ENCODE data around the gene PIGM.

Gene PIGM

DNA sequence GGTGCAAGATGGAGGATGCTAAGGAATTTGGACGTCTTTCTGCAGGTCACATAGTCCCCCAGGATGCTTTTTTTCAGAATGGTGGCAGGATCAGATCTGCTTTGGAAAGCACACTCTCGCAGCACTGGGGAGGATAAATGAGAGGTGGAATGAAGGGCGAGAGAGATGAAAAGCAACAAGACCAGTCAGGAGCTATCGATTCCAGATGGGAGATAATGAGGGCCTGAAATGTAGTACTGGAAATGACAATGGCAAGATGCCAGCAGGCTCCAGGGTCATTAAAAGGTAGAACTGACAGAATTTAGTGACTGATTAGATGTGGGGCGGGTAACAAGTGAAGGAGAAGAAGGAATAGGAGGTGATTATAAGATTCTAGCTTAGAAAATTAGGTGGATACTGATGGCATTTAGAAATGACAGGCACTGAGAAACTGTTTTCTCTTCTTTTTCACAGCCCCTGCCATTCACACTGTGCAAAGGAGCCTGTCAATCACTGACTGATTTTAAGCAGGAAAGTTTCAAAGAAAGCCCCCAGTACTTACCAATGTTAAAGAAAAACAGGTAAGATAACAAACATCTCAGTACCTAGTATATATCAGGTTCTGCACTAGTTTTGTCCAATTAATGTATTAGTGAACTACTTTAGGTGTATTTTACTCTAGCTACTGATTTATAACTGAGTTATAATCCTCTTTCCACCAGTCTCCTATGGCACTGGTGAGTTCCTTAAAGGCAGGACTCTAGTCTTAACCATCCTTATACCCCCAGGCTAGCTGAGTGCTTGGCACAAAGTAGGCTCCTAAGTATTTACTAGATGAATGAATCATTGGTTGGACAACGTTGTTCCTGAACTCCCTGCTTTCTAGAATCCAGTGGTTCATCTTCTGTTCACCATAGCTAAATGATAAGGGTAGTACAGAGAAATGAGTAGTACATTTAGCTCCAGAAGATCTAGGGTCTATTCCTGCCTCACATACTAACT is 9.2 kb downstream of the PIGM start:
- DNase-seq (ENCODE audit: low read depth) = no peak

- DNase-seq (ENCODE audit: low read depth) = no peak
Observed at GRCh38 chr1:160021376-160022074, 10.3 kb downstream of the PIGM start.

DNA sequence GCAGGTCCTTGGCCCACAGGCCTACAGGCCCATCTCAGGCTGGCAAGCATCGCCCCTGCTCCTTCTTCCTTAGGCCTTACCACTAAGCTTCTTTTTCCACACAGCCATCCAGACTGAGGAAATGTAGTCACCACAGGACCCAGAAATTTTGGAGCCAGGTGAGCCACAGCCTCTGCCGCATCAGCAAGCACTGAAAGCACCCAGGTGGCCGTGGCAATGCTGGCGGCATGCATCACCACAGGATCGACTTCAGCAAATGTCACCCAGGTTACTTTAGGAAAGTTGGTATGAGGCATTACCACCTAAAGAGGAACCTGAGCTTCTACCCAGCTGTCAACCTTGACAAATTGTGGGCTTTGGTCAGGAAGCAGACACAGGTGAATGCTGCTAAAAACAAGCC is 11.6 kb downstream of the PIGM start:
- no peak for DNase-seq (ENCODE audit: low read depth)

- DNase-seq (ENCODE audit: low read depth) = no peak
Observed at GRCh38 chr1:160018900-160019299, 12.9 kb downstream of the PIGM start.

- no peak for DNase-seq (ENCODE audit: low read depth)
Observed at GRCh38 chr1:160018347-160018746, 13.4 kb downstream of the PIGM start.

DNA sequence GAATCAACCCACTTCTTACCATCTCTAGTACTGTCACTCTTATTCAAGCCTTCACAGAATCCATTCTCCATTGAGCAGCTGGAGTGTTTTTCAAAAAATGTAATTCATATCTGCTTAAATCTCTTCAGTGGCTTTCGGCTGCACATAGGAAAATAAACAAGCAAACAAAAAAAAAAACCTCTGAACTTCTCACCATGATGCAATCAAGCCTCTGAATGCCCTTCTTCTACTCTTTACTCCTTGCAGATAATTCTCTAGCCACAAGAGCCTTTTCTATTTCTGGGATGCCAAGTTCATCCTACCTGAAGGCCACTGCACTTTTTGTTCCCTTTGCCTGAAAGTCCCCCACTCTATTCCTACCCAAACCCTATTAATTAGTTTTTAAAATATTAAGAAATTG is 14.2 kb downstream of the PIGM start:
- DNase-seq (ENCODE audit: low read depth) = no peak

DNA sequence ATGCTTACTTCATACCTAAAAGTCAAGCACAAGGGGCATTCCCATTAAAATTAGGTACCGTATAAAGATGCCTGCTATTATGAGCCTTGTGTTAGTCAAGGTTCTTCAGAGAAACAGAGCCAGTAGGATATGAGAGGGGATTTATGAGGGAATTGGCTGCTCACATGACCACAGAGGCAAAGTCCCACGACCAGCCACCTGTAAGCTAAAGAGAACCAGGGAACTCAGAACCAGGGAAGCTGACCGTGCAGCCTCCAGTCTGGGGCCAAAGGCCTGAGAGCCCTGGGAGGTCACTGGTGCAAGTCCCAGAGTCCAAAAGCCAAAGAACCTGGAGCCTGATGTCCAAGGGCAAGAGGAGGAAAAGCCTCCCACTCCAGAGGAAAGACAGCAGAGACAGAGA is 20.0 kb downstream of the PIGM start:
- no peak for DNase-seq (ENCODE audit: low read depth)

- no peak for DNase-seq (ENCODE audit: low read depth)
Observed at GRCh38 chr1:160009801-160010200, 22.0 kb downstream of the PIGM start.

- DNase-seq (ENCODE audit: low read depth) = no peak
Observed at GRCh38 chr1:160009081-160009480, 22.7 kb downstream of the PIGM start.

DNA sequence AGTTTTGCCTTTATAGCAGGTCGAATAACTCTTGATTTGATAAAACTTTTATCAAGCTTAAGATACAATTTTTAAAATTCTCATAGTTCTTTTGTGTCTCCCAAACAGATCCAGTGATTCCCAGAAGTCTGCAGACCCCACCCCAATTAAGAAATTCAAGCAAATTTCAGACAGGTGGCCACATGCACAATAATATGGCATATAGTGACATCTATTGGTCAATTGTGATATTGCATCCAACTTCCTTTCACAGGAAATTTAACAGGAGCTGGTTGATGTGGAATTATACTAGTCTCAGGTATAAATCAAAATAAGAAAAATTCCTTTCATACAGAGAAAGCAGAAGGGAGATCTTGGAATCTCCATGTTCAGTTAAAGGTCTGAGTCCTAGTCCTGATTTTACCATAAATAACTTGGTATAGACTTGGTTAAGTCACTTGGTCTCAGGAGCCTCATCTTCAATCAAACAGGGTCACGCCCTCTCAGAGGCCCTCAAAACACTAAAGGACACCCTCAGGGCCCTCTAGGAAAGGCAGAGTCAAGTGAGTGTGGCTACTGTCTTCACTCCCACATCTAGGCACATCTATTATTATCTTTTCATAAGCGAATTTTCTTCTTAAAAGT is 24.1 kb downstream of the PIGM start:
- DNase-seq (ENCODE audit: low read depth) = no peak

DNA sequence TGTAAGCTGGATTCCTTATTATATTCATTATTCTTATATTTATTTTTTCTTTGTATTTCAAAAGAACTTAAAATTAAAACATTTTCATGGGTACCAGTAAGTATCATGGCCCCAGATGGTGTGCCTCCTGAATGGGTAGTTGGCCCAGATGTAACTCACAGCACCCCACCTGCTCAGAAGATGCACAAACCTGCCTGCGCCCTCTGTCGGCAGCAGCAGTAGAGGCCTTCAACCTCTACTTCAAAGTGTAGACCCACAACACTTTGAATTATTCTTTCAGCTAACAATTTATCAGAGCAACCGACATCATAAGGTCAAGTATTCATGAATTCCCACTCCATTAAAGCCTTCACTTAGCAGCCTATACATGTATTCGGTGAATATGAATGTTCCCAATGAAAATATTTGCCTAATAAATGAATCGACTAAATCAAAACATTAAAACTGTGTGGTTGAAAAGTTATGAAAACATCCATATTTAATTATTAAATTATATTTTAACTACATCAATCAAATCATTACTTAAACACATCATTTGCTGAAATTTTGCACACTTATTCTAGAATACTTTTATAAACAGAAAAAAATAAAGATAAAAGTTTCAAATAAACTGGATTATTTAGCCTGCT is 25.4 kb downstream of the PIGM start:
- peak; percentile 35 for DNase-seq (ENCODE audit: low read depth)

DNA sequence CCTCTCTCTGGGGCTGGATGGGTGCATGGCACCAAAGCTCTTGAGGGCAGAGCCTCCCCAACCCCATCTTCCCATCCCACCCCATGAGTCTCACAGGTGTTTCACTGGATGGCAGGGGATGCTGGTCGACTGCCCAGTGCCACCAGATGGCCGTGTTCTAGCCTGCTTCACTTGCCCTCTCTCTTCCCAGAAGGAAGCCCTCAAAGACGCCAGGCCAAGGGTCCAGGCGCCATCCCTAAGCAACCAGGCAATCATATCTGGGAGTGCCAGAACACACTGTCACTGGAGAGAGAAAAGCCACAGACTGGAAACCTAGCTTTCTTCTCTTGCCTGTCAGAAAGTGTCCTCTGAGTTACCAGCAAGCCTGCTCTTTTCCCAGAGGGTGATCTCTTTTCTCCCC is 26.7 kb downstream of the PIGM start:
- no peak for DNase-seq (ENCODE audit: low read depth)

DNA sequence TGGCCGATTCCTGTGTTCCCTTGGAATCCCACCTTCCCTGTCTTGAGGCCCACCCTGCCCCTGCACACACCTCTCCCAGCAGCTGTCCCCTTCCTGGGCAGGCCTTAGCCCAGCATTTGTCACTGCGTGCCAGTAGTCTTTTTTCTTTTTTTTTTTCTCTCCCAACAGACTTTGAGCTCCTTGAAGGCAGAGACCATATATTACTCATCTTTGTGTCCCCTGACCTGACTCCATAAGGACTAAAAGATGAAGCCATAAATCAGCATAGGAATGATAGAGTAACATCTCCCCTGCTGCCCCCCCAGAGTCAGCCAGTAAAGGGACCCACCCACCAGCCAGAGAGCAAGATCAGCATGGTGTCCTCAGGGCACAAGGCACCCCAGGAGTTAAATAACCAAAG is 27.4 kb downstream of the PIGM start:
- DNase-seq (ENCODE audit: low read depth) = no peak

- DNase-seq (ENCODE audit: low read depth) = no peak
Observed at GRCh38 chr1:160004001-160004400, 27.8 kb downstream of the PIGM start.

GRCh38 chr1:160001440-160001839 is 30.4 kb downstream of the PIGM start:
- DNase-seq (ENCODE audit: low read depth) = no peak

DNA sequence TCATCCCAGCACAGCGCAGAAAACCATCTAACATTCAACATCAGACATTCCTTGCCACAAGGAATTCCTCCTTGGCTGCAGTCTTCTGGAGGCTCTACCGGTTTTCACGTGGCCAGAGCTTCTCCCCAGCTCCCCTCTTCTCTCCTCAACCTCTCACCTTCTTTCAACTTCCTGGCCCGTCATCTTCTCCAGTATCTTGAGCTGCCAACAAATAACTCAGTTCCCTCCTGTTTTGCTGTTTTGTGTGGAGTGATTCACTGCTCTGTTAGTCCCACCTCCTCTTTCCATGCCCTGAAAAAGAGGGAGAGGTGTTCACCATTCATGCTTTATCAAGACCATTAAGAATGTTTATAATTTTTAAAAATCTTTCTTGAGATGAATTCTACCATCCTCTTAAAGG is 32.6 kb downstream of the PIGM start:
- no peak for DNase-seq (ENCODE audit: low read depth)

- DNase-seq (ENCODE audit: low read depth) = peak; percentile 67
Observed at GRCh38 chr1:159996653-159997052, 35.1 kb downstream of the PIGM start.

- no peak for DNase-seq (ENCODE audit: low read depth)
Observed at GRCh38 chr1:159994896-159995295, 36.9 kb downstream of the PIGM start.

- DNase-seq (ENCODE audit: low read depth) = no peak
Observed at GRCh38 chr1:159993911-159994310, 37.9 kb downstream of the PIGM start.

GRCh38 chr1:159992161-159992560 is 39.6 kb downstream of the PIGM start:
- DNase-seq (ENCODE audit: low read depth) = no peak

DNA sequence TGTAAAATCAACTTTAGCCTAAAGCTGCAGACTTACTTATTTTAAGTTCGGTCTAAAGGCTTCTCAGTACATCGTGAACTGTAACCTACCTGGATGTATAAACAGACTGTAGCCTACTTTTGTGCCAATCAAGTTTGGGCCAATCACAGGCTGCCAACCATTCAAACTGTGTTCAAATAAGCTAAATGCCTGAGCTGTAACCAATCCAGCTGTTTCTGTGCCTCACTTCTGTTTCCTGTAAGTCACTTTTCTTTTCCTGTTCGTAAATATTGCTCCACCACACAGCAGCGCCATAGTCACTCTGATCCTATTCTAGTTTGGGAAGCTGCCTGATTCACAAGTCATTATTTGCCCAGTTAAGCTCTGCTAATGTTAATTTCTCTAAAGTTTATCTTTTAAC is 40.3 kb downstream of the PIGM start:
- DNase-seq (ENCODE audit: low read depth) = no peak

GRCh38 chr1:159990005-159990404 is 41.8 kb downstream of the PIGM start:
- no peak for DNase-seq (ENCODE audit: low read depth)
